ENCODE measurements around the gene CLDN5.

The CLDN5 gene

GRCh38 chr22:19479355-19480172 lies 44.6 kb downstream of the CLDN5 start, which contains the start of gene CDC45:
TSS of gene CDC45 (plus strand) at chr22:19479920. CDS start at chr22:19479969, 49 bp downstream.
- in situ Hi-C loops (cut with HindIII; ENCODE audit: low sequenced_read_pairs): no loop called here
- peak within 1 kb of the TSS; percentile 94 for H3K4me3 ChIP-seq (ENCODE audit: low read depth, low read length)
- DNase-seq (ENCODE audit: low read depth, low spot score): peak; percentile 99
- no peak for TF ChIP-seq CTCF (IDR thresholded peaks at IDR 0.05; ENCODE audit: low read depth, low read length)

DNA sequence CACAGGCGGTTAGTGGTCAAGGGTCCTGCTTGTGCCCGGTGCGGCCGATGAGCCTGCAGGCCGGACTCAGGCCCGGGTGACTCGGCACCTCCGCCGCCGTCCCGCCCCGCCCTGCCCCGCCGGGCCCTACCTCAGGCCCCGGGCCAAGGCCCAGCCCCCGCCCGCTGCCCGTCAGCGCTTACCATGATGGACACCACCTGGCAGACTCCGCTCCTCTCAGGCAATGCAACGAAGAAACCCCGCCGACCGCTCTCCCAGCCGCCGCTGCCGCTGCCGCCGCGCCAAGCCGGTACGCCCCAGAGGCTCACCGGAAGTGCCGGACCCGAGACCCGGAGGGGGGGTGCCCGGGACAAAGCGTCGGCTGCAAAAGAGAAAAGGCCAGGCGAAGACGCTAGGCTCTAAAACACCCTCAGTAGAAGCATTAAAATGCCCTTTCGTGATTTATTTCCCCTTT lies 45.3 kb downstream of the CLDN5 start, which contains the start of gene UFD1:
UFD1 (minus strand) TSS at position 293 of the 454 bp plus-strand sequence; CDS start at position 185, 108 bp downstream.
- no peak for DNase-seq (ENCODE audit: low read depth, low spot score)
- in situ Hi-C loops (cut with HindIII; ENCODE audit: low sequenced_read_pairs): no loop called here
- no peak for TF ChIP-seq CTCF (IDR thresholded peaks at IDR 0.05; ENCODE audit: low read depth, low read length)
- peak within 1 kb of the TSS; percentile 94 for H3K4me3 ChIP-seq (ENCODE audit: low read depth, low read length)

DNA sequence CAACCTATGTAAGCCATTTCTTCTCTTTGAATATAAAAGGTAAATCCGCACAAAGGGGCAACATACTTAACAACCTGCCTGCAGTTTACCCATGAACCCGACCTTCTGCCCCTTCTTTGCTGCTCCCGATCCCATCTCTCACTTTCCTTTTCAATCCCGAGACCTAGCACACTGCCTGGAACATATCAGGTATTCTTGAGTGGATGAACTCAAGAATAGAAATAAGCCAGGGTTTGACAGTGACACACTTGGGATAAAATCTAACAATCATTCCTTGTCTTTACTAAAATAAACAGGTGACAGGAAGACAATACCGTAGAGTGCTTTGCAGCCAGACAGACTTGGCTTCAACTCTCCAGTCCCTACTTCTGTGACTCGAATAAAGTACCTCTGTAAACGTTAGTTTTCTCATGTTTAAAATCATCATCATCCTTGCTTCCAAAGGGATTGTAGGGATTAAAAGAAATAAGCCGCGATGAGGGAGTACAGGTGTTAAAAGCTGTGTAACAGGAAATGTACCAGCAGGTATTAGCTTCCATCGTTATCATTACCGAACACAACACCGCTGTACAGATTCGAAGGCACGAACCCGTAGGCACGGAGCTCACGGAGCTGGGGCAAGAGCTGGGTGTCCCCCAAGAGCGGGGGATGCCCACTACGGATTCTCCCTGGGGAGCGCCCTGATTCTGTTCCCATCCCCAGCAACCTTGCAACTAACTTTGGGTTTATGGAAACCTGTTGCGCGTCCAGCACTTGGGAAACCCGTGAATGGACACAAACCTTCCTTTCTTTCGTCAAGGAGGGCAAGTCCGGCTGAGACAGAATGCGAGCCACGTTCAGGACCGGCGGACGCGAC lies 45.9 kb downstream of the CLDN5 start:
- DNase-seq (ENCODE audit: low read depth, low spot score): peak; percentile 12
- TF ChIP-seq CTCF (IDR thresholded peaks at IDR 0.05; ENCODE audit: low read depth, low read length): no peak
- peak overlapping the region; percentile 94 for H3K4me3 ChIP-seq (ENCODE audit: low read depth, low read length)
- in situ Hi-C loops (cut with HindIII; ENCODE audit: low sequenced_read_pairs): no loop called here

GRCh38 chr22:19477321-19478044 lies 46.7 kb downstream of the CLDN5 start:
- peak; percentile 21 for DNase-seq (ENCODE audit: low read depth, low spot score)
- peak; percentile 17 for TF ChIP-seq CTCF (IDR thresholded peaks at IDR 0.05; ENCODE audit: low read depth, low read length)
- in situ Hi-C loops (cut with HindIII; ENCODE audit: low sequenced_read_pairs): no loop called here
- peak overlapping the region; percentile 94 for H3K4me3 ChIP-seq (ENCODE audit: low read depth, low read length)

DNA sequence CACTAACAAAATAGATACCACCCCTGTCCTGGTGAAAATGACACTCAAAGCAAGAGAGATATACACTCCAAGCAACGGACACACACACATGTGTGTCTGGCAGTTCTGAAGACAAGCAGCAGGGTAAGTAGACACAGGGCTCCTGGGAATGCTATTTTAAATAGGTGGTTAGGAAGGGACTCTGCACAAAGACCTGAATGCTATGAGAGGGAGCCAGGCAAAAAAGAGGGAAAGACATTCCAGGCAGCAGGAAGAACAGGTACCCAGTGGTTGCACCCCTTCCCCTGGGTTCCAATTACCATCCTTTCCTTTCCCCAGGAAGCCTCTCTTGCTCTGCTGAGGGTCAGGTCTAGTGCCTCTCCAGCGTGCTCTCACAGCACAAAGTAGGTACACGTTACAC lies 48.2 kb downstream of the CLDN5 start:
- no peak overlapping the region for H3K4me3 ChIP-seq (ENCODE audit: low read depth, low read length)
- TF ChIP-seq CTCF (IDR thresholded peaks at IDR 0.05; ENCODE audit: low read depth, low read length): no peak
- in situ Hi-C loops (cut with HindIII; ENCODE audit: low sequenced_read_pairs): no loop called here
- DNase-seq (ENCODE audit: low read depth, low spot score): no peak

- DNase-seq (ENCODE audit: low read depth, low spot score): no peak
- in situ Hi-C loops (cut with HindIII; ENCODE audit: low sequenced_read_pairs): no loop called here
- TF ChIP-seq CTCF (IDR thresholded peaks at IDR 0.05; ENCODE audit: low read depth, low read length): peak; percentile 18
- H3K4me3 ChIP-seq (ENCODE audit: low read depth, low read length): no peak overlapping the region
These were observed 50.6 kb downstream of the CLDN5 start for GRCh38 chr22:19473578-19473977.

All from astrocyte of the spinal cord (primary cell).